ENCODE data around the gene CDH4. TPM values are rescaled to one million over a fixed set of nuclear protein-coding genes. Genes with fewer than 3 reads are reported as not detected.

Gene CDH4
- total and polyA plus RNA-seq, 8 donors, result under 0.01 to 2.2 (median 0.11) TPM; not detected in 2

DNA sequence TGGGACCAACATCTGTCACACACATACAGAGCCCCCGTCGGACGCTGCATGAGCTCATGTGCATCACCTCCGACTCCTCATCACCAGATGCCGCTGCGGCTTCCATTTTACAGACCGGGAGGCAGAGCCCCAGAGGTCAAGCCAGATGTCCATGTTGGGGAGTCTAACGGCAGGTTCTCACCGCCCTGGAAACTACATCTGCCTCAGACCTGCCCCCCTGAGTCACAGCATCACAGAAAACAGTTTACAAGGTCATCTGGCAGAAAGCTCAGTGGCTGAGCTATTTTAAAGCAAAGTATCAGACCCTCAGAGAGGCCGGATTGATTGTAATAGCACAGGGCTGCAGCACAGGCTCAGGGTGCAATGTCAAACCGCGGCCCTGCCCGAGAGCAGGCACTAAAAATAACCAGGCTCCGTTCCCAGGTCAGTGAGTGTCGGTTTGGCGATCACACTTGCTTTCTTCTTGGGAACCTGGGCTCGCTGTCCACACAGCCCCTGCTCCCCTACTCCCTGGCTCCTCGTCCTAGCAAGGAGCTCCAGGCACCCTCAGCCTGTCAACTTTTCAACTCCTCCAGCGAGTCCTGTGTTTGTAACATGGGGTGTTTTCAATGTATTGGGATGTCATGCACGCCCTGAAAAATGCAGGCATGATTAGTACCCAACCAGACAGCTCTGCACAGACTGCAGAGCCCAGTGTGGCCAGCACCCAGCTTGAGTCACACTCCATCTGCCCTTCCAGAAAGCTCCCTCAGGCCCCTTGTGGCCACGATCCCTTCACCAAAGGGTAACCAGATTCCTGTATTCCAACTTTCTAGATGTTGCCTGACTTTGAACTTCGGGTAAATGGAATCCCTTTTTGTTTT lies 264.5 kb downstream of the CDH4 start:
- H3K4me3 ChIP-seq, result no peak overlapping the region
- no peaks in the 10 kb centered on the region for H3K4me1 ChIP-seq
- H3K27ac ChIP-seq, result no peak overlapping the region
- DNase-seq, result no peak
- no peaks in the 10 kb centered on the region for H3K9me3 ChIP-seq
- H3K27me3 ChIP-seq, result peaks cover 0 to 40% (median 5%) of the 10 kb centered on the region in 3 donors
- H3K36me3 ChIP-seq, result no peaks in the 10 kb centered on the region
- no peak for TF ChIP-seq POLR2A (IDR thresholded peaks at IDR 0.05)
- TF ChIP-seq POLR2AphosphoS5 (IDR thresholded peaks at IDR 0.05), result no peak
- no peak for TF ChIP-seq EP300 (IDR thresholded peaks at IDR 0.05)
- TF ChIP-seq, protein P1, sequence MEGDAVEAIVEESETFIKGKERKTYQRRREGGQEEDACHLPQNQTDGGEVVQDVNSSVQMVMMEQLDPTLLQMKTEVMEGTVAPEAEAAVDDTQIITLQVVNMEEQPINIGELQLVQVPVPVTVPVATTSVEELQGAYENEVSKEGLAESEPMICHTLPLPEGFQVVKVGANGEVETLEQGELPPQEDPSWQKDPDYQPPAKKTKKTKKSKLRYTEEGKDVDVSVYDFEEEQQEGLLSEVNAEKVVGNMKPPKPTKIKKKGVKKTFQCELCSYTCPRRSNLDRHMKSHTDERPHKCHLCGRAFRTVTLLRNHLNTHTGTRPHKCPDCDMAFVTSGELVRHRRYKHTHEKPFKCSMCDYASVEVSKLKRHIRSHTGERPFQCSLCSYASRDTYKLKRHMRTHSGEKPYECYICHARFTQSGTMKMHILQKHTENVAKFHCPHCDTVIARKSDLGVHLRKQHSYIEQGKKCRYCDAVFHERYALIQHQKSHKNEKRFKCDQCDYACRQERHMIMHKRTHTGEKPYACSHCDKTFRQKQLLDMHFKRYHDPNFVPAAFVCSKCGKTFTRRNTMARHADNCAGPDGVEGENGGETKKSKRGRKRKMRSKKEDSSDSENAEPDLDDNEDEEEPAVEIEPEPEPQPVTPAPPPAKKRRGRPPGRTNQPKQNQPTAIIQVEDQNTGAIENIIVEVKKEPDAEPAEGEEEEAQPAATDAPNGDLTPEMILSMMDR (IDR thresholded peaks at IDR 0.05), result no peak
- intact Hi-C loops (cut with DNase I; ENCODE audit: low total_unique reads), result no loop called here
- 62 to 71% (median 66%) methylated on average over 22 of the region's 22 CpGs for WGBS, 5 donors

GRCh38 chr20:61517419-61517818 lies 265.4 kb downstream of the CDH4 start:
- WGBS, 5 donors, result 67 to 79% (median 75%) methylated on average over 8 to 9 of the region's 9 CpGs
- Histone ChIP-seq H3K4me3 (no peak overlapping the region), H3K27me3 (peaks cover 0 to 49% (median 5%) of the 10 kb centered on the region in 3 donors), H3K4me1 (no peaks in the 10 kb centered on the region), H3K36me3 (no peaks in the 10 kb centered on the region), H3K27ac (no peak overlapping the region), H3K9me3 (no peaks in the 10 kb centered on the region)
- DNase-seq, result no peak
- intact Hi-C loops (cut with DNase I; ENCODE audit: low total_unique reads), result no loop called here
- TF ChIP-seq POLR2A (IDR thresholded peaks at IDR 0.05) (no peak), EP300 (IDR thresholded peaks at IDR 0.05) (no peak), POLR2AphosphoS5 (IDR thresholded peaks at IDR 0.05) (no peak)
- TF ChIP-seq, protein P1 (IDR thresholded peaks at IDR 0.05), result no peak

DNA sequence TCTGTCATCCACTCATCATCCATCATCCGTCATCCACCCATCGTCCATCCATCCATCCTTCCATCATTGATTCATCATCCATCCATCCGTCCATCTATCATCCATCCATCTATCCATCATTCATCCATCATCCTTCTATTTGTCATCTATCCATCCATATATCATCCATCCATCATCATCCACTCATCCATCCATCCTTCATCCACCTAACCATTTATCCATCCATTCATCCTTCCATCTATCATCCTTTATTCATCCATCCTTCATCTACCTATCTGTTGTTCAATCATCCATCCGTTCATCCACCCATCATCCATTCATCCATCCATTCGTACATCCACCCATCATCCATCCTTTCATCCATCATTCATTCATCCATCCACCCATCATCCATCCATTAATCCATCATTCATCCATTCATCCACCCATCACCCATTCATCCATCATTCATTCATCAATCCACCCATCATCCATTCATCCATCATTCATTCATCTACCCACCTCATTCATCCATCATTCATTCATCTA lies 266.4 kb downstream of the CDH4 start:
- no peak overlapping the region for H3K27ac ChIP-seq
- peaks cover 0 to 4% (median 0%) of the 10 kb centered on the region in 4 donors for H3K9me3 ChIP-seq
- intact Hi-C loops (cut with DNase I; ENCODE audit: low total_unique reads), result no loop called here
- WGBS, 5 donors, result 84 to 92% (median 91%) methylated on average over 5 of the region's 5 CpGs
- H3K4me1 ChIP-seq, result no peaks in the 10 kb centered on the region
- TF ChIP-seq POLR2AphosphoS5 (IDR thresholded peaks at IDR 0.05), result no peak
- TF ChIP-seq POLR2A (IDR thresholded peaks at IDR 0.05), result no peak
- TF ChIP-seq, protein P1 (IDR thresholded peaks at IDR 0.05), result no peak
- TF ChIP-seq EP300 (IDR thresholded peaks at IDR 0.05), result no peak
- H3K36me3 ChIP-seq, result no peaks in the 10 kb centered on the region
- no peak for DNase-seq
- peaks cover 0 to 60% (median 5%) of the 10 kb centered on the region in 3 donors for H3K27me3 ChIP-seq
- H3K4me3 ChIP-seq, result no peak overlapping the region

DNA sequence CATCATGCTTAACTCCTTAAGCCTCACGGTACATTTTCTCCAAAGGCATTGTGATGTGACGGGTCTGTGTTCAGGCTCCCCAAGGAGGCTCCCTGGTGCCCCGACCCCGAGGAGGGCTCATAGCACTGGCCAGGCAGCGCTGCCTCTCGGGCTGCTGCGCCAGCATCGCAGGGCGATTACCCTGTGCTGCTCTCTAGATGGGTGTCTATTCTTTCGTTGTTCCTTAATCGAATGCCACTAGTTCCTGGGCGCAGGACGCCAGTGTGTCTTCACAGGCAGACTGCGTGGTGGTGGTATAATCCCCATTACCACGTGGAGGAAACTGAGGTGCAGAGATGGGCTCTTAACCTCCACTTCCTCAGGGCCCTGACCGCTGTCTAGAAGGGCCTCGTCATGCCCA lies 267.4 kb downstream of the CDH4 start:
- intact Hi-C loops (cut with DNase I; ENCODE audit: low total_unique reads), result no loop called here
- H3K9me3 ChIP-seq, result peaks cover 0 to 4% (median 0%) of the 10 kb centered on the region in 4 donors
- H3K4me3 ChIP-seq, result no peak overlapping the region
- peaks cover 0 to 60% (median 5%) of the 10 kb centered on the region in 3 donors for H3K27me3 ChIP-seq
- WGBS, 5 donors, result 83 to 92% (median 87%) methylated on average over 15 to 17 of the region's 17 CpGs
- no peaks in the 10 kb centered on the region for H3K4me1 ChIP-seq
- no peak for DNase-seq
- no peaks in the 10 kb centered on the region for H3K36me3 ChIP-seq
- no peak for TF ChIP-seq POLR2A (IDR thresholded peaks at IDR 0.05)
- H3K27ac ChIP-seq, result no peak overlapping the region
